LNCAP (cell line): ENCODE measurements around the gene HSPG2.

Experiments
- TF ChIP-seq, protein P1 (sequence below): fragments of 450-650 bp; IDR thresholded peaks from 2 replicates; pipeline ENCODE4 v1.5.1; 2017; ENCODE audit warnings: mild to moderate bottlenecking

HSPG2 gene

DNA sequence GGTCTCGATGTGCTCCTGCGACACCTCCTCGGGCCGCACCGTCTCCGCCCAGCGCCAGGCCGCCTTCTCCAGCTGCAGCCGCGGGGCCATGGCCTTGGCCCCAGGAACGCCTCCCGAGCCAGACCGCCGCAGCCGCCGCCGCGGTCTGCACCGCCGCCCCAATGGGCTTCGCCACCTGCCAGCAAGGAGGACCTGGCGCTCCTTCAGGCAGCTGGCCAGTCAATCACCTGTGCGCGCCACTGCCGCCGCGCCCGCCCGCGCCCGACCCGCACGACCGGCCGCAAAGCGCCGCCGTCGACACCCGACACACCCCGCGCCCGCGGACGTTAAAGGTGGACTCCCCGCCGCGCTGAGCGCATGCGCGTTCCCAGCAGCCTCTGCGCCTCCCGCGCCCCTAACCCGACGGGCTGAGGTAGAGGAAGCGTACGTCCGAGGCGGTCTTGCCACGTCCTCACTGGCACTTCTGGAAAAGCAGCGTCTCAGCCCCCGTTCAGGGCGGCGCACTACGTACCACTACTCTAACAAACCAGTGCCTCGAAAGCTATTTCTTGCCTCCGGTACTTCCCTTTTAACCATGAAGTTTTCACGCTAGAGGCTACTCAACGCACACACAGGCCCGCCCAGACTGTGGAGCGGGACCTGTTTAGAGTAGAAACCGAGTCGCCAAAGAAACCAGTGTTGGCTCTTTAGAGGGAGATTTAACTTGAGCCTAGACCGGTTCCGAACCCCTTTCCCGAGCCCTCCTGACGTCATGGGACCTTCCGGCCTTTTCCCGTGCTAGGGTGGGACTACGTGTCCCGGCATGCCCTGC is 154.0 kb downstream of the HSPG2 start, which contains the start of gene USP48:
TSS of gene USP48 (minus strand) at position 282 of the 811 bp plus-strand sequence. CDS start at position 90, 192 bp downstream.
- TF ChIP-seq, protein P1, sequence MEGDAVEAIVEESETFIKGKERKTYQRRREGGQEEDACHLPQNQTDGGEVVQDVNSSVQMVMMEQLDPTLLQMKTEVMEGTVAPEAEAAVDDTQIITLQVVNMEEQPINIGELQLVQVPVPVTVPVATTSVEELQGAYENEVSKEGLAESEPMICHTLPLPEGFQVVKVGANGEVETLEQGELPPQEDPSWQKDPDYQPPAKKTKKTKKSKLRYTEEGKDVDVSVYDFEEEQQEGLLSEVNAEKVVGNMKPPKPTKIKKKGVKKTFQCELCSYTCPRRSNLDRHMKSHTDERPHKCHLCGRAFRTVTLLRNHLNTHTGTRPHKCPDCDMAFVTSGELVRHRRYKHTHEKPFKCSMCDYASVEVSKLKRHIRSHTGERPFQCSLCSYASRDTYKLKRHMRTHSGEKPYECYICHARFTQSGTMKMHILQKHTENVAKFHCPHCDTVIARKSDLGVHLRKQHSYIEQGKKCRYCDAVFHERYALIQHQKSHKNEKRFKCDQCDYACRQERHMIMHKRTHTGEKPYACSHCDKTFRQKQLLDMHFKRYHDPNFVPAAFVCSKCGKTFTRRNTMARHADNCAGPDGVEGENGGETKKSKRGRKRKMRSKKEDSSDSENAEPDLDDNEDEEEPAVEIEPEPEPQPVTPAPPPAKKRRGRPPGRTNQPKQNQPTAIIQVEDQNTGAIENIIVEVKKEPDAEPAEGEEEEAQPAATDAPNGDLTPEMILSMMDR: no peak

DNA sequence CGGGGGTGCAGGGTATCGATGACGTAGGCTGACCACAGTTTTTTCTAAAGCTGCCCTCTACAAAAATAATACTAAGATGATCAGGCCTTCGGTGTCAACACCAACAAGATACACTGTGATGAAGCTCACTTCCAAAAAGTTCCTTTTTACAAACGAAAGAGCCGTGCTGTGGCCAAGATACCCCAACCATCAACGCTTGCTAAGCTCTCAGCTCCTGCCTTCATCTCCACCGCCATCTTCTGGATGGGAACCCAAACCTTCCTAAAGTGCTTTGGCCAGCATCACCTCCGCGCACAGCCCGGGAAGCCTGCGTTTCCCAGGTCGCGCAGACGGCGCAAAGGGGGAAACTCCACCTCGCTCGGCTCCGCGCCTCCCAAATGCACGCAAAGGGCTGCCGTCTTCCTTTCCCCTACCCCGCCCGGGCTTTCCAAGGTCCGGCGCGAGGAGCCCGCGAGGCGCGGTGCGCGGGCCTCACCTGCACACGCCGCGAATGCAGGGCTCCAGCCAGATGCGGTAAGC is 154.7 kb downstream of the HSPG2 start:
- TF ChIP-seq, protein P1: 0 out of 2 replicates have a peak, but pooled peaks have one; percentile 10

DNA sequence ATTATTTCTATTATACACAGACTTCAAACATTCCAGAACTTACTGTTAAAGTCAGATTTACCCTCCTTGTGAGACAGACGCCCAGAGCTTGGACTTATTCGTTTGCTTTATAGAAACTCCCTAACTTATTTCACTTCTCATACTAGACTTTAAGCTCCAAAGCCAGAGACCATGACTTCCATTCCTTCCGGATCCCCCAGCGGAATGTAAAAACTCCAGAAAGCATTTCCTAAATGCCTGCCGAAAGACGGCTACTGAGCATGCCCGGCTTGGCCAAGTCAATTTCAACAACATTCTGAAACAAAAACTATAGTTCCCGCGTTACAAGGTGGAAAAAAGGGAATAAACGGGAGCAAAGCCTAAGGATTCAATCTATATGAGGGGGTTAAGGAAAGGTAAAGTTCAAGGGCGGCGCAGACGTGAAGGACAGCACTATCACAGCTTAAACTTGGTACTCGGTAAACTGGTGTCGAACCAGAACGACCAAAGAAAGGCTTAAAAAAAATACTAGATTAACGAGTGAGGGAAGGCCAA is 155.2 kb downstream of the HSPG2 start:
- TF ChIP-seq, protein P1: no peak

DNA sequence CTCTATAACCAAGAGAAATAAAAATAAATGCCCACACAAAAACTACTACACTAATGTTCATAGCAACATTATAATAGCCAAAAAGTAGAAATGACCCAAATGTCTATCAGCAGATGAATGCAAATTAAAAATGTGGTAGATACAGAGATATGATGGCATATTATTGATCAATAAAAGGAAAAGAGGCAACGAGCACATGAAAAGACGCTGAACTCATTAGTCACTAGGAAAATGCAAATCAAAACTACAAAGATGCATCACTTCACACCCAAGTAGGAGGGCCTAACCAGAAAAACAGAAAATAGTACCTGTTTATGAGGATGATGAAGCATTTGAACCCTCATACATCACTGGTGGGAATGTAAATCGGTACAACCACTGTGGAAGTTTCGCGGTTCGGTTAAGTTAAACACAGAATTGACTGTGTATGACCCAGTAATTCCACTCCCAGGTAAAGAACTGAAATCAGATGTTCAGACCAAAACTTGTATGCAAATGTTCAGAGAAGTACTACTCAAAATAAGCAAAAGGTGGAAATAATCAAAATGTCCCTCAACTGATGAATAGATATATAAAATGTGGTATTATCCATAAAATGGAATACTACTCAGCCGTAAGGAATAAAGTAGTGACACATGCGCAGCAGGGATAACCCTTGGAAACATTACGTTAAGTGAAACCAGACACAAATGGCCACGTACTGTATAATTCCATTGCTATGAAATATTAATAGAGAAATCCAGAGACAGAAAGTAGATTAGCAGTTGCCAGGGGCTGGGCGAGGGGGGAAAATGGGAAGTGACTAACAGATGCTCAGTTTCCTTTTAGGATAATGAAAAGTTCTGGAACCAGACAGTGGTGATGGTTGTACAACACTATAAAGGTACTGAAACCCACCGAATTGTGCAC is 157.2 kb downstream of the HSPG2 start:
- TF ChIP-seq, protein P1: no peak

DNA sequence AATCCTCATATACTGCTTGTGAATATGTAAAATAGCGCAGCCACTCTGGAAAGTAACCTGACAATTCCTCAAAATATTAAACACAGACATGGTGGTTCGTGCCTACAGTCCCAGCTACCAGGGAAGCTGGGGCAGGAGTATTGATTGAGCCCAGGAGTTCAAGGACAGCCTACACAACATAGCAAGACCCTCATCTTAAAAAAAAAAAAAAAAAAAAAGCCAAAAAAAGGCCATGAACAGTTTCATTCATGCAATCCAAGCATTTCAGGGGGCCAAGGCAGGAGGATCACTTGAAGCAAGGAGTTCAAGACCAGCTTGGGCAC is 158.7 kb downstream of the HSPG2 start:
- TF ChIP-seq, protein P1: no peak

DNA sequence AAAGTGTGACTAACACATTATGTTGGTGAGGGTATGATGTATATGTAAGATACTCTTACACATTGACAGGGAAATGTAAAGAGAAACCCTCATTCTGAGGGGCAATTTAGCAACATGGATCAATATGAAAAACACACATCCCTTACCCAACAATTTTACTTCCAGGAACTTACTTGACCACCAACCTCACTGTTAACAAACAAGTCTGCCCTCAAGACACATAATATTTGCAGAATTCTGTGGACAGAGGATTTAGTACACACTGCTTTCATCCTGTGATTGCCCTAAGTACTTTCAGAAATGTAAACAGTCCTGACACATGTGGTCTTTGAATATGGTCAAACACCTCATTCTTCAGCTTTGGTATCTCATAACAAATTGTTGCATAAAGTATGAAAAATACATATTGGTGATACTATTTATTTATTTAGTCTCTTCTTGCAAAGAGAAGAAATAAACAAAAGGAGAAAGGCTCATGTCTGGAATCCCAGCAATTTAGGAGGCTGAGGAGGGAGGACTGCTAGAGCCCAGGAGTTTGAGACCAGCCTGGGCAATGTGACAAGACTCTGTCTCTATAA is 161.0 kb downstream of the HSPG2 start:
- TF ChIP-seq, protein P1: no peak

DNA sequence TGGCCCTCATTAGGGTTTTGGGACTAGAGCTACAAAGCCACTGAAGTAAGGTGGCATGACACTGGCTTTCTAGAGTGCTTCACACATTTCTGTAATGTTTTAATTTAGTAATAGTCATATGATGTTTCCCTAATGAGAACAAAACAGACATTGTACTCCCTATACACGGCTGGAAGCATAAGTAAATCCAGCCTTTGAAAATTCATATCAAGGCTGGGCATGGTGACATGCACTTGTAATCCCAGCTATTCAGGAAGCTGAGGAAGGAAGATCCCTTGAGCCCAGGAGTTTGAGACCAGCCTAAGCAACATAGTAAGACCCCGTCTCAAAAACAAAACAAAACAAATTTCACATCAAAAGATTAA is 161.6 kb downstream of the HSPG2 start:
- TF ChIP-seq, protein P1: no peak
